ENCODE data around the gene GNAO1. TPM values are rescaled to one million over a fixed set of nuclear protein-coding genes. Genes with fewer than 3 reads are reported as not detected.

Gene GNAO1
- total and polyA plus RNA-seq, 9 of the 15 experiments (the other 6 are each of a cell fraction or from before 2014, with no cell fraction given): 0.07 to 0.42 (median 0.08) TPM; not detected in 5

DNA sequence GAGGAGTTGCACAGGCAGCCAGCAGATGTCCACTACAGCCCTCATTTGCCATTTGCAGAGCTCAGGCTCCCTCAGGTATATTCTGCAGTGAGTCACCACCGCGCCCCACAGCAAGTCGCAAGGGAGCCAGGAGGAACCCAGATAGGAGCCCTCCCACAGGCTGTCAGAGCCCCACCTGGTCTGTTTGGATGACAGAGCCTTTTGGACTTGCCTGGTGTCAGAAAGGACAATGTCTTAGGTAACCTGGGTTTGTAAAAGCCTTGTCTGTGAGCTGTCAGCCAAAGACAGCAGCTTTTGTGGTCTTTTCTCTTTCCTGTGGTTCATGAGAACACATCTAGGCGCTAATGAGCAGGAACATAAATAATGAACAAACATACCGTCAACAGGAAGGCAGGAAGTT is 70.9 kb downstream of the GNAO1 start (continued):
- no peak for TF ChIP-seq SNIP1 (IDR thresholded peaks at IDR 0.05; ENCODE audit: low read depth)
- TF ChIP-seq ZBTB17 (CRISPR knock-in tag; IDR thresholded peaks at IDR 0.05): peak; percentile 80
- TF ChIP-seq MEIS2 (IDR thresholded peaks at IDR 0.05; ENCODE audit: partially characterized antibody): peak; percentile 61
- peak; percentile 51; the same call in 1 of the 2 replicates for TF ChIP-seq SMARCA4 (IDR thresholded peaks at IDR 0.05)
- peak; percentile 26; the same call in 1 of the 2 replicates for TF ChIP-seq KLF16 (IDR thresholded peaks at IDR 0.05)
- TF ChIP-seq CTBP1 (IDR thresholded peaks at IDR 0.05; ENCODE audit: borderline replicate concordance): peak; percentile 73
- peak; percentile 66 for TF ChIP-seq DPF2 (IDR thresholded peaks at IDR 0.05)
- no peak for TF ChIP-seq MYBL2 (IDR thresholded peaks at IDR 0.05; ENCODE audit: low read depth)
- TF ChIP-seq MYBL2 (CRISPR knock-in tag; IDR thresholded peaks at IDR 0.05; ENCODE audit: borderline replicate concordance): no peak

DNA sequence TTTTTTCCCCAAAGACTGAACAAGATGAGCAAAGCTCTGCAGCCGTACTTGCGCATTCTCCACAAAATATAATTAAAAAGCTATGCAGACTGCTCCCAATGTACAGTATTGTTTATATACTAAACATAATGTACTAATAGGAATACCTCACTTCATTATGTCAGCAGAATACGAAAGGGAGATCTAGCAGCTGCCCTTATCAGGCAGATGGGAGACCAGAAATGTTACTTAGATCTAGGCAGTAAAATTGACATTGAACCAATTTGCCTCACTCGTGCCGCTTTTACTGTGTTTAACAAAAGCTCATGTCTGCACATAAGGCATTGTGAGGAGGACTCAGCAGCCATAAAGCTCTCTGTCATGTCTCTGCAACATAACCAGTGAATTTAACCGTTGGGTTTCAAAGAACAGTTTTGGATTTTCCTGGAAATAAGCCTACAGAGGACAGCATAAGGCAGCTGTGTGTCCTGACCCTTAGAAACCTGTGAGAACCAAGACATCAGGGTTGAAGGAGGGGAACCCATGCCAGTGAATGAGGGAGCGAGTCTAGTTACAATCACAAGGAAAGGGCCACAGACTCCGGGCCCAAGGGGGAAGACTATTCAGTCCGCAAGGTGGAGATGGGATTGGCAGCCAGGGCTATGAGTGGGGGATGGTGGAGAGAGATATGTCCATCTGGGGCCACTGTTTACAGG is 71.4 kb downstream of the GNAO1 start:
- no peaks in the 10 kb centered on the region for H3K9me1 ChIP-seq (ENCODE audit: control insufficient read depth, insufficient read depth, low read length)
- ATAC-seq: peak; percentile 43
- no peaks in the 10 kb centered on the region for H3K27me3 ChIP-seq (ENCODE audit: control insufficient read depth in 2 of 2, insufficient read depth in 2 of 2, low read length in 2 of 2)
- H3K4me1 ChIP-seq (replicated peaks in 1 of 2; ENCODE audit: control insufficient read depth in 2 of 2, insufficient read depth in 2 of 2, low read length in 2 of 2): peaks cover 22 to 44% of the 10 kb centered on the region in 2 experiments
- H2AFZ ChIP-seq (ENCODE audit: low read depth, low read length): peak overlapping the region; percentile 81
- ChIA-PET CTCF (ENCODE audit: low intra/inter-chr PET ratio) (no interaction called here), POLR2A (interaction anchor here (0.6 to 4.0 kb wide), 3 partner anchors 11 to 259 kb away, joined by 3 to 38 read pairs (median 3); no protein-coding TSS in a partner anchor)
- in situ Hi-C loops (cut with MboI): no loop called here
- no peak overlapping the region for H3K4me3 ChIP-seq
- peak overlapping the region; percentile 57 for H3K27ac ChIP-seq (ENCODE audit: extremely low read depth, low read depth, low read length)
- FAIRE-seq: peak; percentile 85
- DNase-seq (ENCODE audit: extremely low read depth in 1 of 4, low spot score in 3 of 4): peak; percentile 55 to 72 (median 57)
- H3K79me2 ChIP-seq (ENCODE audit: control insufficient read depth, insufficient read depth, low read length): no peaks in the 10 kb centered on the region
- H4K20me1 ChIP-seq (replicated peaks; ENCODE audit: control insufficient read depth, insufficient read depth, low read length): no peaks in the 10 kb centered on the region
- H3K9ac ChIP-seq (ENCODE audit: insufficient read depth in 1 of 2, low read depth in 2 of 2, low read length in 2 of 2): peak overlapping the region in 1 of 2 experiments; percentile 37; a peak in 2 of 4 replicates
- 13% methylated on average over 9 of the region's 9 CpGs for WGBS (ENCODE audit: insufficient coverage, low coverage, missing lambda C conversion rate)
- intact Hi-C loops (cut with micrococcal nuclease): loop anchor here (5.0 kb wide), 1 partner anchor 55 kb away; no protein-coding TSS in a partner anchor
- BruUV-seq (replicated peaks): no TSS peak
- no peaks in the 10 kb centered on the region for H3K9me3 ChIP-seq (replicated peaks; ENCODE audit: control insufficient read depth, insufficient read depth, low read depth, low read length)
- peak overlapping the region; percentile 56 for H3K4me2 ChIP-seq (ENCODE audit: insufficient read depth, low read length)
- H3K36me3 ChIP-seq (ENCODE audit: control insufficient read depth, insufficient read depth, low read length): no peaks in the 10 kb centered on the region
- TF ChIP-seq, protein P1, sequence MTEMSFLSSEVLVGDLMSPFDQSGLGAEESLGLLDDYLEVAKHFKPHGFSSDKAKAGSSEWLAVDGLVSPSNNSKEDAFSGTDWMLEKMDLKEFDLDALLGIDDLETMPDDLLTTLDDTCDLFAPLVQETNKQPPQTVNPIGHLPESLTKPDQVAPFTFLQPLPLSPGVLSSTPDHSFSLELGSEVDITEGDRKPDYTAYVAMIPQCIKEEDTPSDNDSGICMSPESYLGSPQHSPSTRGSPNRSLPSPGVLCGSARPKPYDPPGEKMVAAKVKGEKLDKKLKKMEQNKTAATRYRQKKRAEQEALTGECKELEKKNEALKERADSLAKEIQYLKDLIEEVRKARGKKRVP (CRISPR knock-in tag; IDR thresholded peaks at IDR 0.05): no peak
- TF ChIP-seq CBFA2T2 (conservative IDR thresholded peaks at IDR 0.05) (peak; percentile 17; the same call in 1 of the 2 replicates), ARNT (IDR thresholded peaks at IDR 0.05) (no peak), TCF3 (CRISPR knock-in tag; IDR thresholded peaks at IDR 0.05) (peak; percentile 39), TCF7 (IDR thresholded peaks at IDR 0.05; ENCODE audit: borderline replicate concordance) (no peak)
- TF ChIP-seq, protein P2, sequence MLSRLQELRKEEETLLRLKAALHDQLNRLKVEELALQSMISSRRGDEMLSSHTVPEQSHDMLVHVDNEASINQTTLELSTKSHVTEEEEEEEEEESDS (CRISPR knock-in tag; IDR thresholded peaks at IDR 0.05): no peak
- TF ChIP-seq, protein P3, sequence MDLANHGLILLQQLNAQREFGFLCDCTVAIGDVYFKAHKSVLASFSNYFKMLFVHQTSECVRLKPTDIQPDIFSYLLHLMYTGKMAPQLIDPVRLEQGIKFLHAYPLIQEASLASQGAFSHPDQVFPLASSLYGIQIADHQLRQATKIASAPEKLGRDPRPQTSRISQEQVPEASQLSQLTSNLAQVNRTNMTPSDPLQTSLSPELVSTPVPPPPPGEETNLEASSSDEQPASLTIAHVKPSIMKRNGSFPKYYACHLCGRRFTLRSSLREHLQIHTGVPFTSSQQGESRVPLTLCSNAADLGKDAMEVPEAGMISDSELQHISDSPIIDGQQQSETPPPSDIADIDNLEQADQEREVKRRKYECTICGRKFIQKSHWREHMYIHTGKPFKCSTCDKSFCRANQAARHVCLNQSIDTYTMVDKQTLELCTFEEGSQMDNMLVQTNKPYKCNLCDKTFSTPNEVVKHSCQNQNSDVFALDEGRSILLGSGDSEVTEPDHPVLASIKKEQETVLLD (IDR thresholded peaks at IDR 0.05): no peak
